BE2C (cell line): ENCODE data around the gene LRP6.

Experiments used
- DNase-seq: peaks from one replicate; pipeline ENCODE4 v3.0.0-alpha.2; 2020
- H3K27me3 ChIP-seq: fragments of 250-450 bp; sonication (Bioruptor Pico); 2 replicates; pipeline ENCODE4 v1.5.1; 2020; ENCODE audit warnings: mild to moderate bottlenecking
- H3K36me3 ChIP-seq: fragments of 250-450 bp; sonication (Bioruptor Pico); 2 replicates; pipeline ENCODE4 v1.5.1; 2020; ENCODE audit warnings: mild to moderate bottlenecking
- H3K4me1 ChIP-seq: fragments of 250-450 bp; sonication (Bioruptor Pico); 2 replicates; pipeline ENCODE4 v1.5.1; 2020
- H3K4me3 ChIP-seq: 2 replicates; pipeline ENCODE4 v1.5.1; 2011; ENCODE audit warnings: low read depth, low read length
- H3K9me3 ChIP-seq: fragments of 250-450 bp; sonication (Bioruptor Pico); 2 replicates; pipeline ENCODE4 v1.5.1; 2020
- TF ChIP-seq, protein P1 (sequence below): IDR thresholded peaks from 2 replicates; pipeline ENCODE4 v1.5.1; 2012; ENCODE audit warnings: mild to moderate bottlenecking, low read depth, low read length

The LRP6 gene

DNA sequence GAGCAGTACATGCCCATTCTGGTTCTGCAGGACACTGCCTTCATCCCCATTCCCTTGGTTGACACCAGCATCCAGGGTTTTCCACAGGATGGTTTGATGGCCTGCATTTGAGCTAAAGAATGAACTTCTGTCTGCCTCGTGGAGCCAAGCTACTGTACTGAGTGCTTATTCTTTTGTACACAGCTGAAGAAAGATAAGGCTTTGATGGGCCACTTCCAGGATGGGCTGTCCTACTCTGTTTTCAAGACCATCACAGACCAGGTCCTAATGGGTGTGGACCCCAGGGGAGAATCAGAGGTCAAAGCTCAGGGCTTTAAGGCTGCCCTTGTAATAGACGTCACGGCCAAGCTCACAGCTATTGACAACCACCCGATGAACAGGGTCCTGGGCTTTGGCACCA lies 172.4 kb downstream of the LRP6 start:
- DNase-seq = no peak
- H3K27me3 ChIP-seq = no peaks in the 10 kb centered on the region
- no peak overlapping the region for H3K4me3 ChIP-seq
- H3K4me1 ChIP-seq = peaks cover 21% of the 10 kb centered on the region
- TF ChIP-seq, protein P1, sequence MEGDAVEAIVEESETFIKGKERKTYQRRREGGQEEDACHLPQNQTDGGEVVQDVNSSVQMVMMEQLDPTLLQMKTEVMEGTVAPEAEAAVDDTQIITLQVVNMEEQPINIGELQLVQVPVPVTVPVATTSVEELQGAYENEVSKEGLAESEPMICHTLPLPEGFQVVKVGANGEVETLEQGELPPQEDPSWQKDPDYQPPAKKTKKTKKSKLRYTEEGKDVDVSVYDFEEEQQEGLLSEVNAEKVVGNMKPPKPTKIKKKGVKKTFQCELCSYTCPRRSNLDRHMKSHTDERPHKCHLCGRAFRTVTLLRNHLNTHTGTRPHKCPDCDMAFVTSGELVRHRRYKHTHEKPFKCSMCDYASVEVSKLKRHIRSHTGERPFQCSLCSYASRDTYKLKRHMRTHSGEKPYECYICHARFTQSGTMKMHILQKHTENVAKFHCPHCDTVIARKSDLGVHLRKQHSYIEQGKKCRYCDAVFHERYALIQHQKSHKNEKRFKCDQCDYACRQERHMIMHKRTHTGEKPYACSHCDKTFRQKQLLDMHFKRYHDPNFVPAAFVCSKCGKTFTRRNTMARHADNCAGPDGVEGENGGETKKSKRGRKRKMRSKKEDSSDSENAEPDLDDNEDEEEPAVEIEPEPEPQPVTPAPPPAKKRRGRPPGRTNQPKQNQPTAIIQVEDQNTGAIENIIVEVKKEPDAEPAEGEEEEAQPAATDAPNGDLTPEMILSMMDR = no peak
- H3K9me3 ChIP-seq = no peaks in the 10 kb centered on the region
- no peaks in the 10 kb centered on the region for H3K36me3 ChIP-seq

DNA sequence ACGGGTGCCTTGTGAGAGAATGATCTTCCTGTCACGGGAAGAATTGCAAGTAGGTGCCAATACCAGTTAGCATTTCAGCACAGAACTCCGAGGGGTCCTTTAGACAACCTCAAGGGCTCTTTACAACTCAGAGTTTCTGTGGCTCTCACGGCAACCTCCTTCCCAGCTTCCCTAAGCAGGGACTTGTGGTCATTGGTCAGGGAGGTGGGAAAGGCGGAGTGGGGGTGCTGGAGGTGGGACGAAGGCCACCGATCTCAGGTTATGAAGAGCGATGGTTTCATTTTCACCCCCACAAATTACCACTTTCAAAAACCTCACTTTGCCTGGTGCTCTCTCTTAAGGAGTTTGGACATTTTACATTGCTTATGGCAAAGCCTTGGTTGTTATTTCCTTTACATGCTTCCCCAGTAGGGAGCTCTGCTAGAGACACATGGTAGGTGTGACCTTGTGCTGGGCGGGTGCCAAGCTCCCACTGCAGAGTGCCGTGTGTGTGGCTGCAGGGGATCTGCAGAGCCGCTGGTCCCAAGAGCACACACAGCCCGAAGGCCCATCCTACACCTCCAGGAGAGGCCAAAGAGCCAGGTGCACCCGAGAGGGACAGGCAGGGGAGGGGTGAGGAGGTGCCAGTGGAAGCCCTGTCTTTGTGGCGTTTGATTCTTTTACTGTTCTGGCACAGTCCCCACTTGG lies 174.7 kb downstream of the LRP6 start:
- Histone ChIP-seq H3K36me3 (no peaks in the 10 kb centered on the region), H3K9me3 (no peaks in the 10 kb centered on the region), H3K27me3 (no peaks in the 10 kb centered on the region), H3K4me3 (no peak overlapping the region), H3K4me1 (peaks cover 9% of the 10 kb centered on the region)
- DNase-seq = peak; percentile 66
- TF ChIP-seq, protein P1 = no peak

- no peak for DNase-seq
- Histone ChIP-seq H3K36me3 (no peaks in the 10 kb centered on the region), H3K4me1 (peaks cover 9% of the 10 kb centered on the region), H3K27me3 (no peaks in the 10 kb centered on the region), H3K4me3 (no peak overlapping the region), H3K9me3 (no peaks in the 10 kb centered on the region)
- TF ChIP-seq, protein P1 = no peak
Measured at GRCh38 chr12:12091071-12091470, 175.8 kb downstream of the LRP6 start.

DNA sequence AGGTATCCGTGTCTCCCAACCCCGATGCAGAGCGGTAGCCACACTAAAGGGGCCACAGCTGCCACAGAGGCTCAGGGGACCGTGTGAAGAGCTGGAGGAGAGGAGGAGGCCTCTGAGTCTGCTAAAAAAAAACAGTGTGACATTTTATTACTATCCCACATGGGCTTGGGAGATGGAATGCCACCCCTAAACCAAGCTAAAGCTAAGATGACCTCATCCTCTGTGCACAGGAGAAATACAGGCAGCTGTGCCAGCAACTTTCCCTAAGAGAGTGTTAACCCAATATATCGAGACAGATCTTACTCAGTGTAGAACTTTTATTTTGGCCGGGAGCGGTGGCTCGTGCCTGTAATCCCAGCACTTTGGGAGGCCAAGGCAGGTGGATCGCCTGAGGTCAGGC lies 178.1 kb downstream of the LRP6 start:
- TF ChIP-seq, protein P1 = no peak
- Histone ChIP-seq H3K9me3 (no peaks in the 10 kb centered on the region), H3K36me3 (no peaks in the 10 kb centered on the region), H3K4me3 (no peak overlapping the region), H3K4me1 (peaks cover 9% of the 10 kb centered on the region), H3K27me3 (no peaks in the 10 kb centered on the region)
- no peak for DNase-seq

DNA sequence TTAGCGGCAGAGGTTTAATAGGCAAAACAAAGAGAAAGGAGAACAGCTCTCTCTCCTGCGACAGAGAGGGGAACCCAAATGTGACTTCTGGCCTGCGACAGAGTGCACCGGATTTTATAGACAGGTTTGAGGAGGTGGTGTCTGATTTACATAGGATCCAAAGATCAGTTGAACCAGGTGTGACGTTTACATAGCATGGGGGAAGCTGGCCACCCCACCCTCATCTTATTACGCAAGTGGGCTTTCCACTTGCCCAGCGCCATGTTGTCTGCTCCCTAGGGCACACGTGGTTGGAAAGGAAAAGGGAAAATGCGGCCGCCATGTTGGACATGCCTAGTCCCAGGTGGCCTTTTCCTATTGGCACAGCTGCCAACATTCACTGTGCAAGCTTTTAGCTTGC lies 178.7 kb downstream of the LRP6 start:
- Histone ChIP-seq H3K4me1 (peaks cover 9% of the 10 kb centered on the region), H3K9me3 (no peaks in the 10 kb centered on the region), H3K36me3 (no peaks in the 10 kb centered on the region), H3K4me3 (no peak overlapping the region), H3K27me3 (no peaks in the 10 kb centered on the region)
- DNase-seq = no peak
- TF ChIP-seq, protein P1 = no peak

DNA sequence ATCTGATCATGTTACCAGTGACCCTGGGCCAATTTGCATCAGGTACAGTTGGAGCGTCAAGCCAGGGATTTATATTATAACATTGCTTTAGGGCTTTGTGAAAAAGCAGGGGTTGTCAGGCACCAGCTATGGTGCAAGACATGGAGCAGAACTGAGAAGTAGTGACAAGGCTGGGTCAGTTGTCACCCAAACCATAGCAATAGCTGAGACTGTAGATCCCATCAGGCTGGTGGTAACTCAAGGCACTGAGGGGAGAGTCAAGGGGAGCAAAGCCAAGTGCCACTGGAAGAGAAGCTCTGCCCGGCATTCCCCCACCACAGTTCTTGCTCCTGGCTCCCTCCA lies 179.2 kb downstream of the LRP6 start:
- H3K27me3 ChIP-seq = no peaks in the 10 kb centered on the region
- no peak for DNase-seq
- H3K4me3 ChIP-seq = no peak overlapping the region
- H3K36me3 ChIP-seq = no peaks in the 10 kb centered on the region
- H3K4me1 ChIP-seq = peaks cover 7% of the 10 kb centered on the region
- no peaks in the 10 kb centered on the region for H3K9me3 ChIP-seq
- TF ChIP-seq, protein P1 = no peak
